ENCODE measurements around the gene ADARB2.
"Not testable (repeated sequence)": the region's sequence is repeated elsewhere in the genome, so short reads cannot be mapped to it uniquely, and the experiment has no call there.

Gene ADARB2

GRCh38 chr10:1327759-1328158 lies 409.6 kb downstream of the ADARB2 start:
- no peak for DNase-seq

- not testable (repeated sequence) for DNase-seq
These were observed 410.8 kb downstream of the ADARB2 start for GRCh38 chr10:1326514-1326913.

DNA sequence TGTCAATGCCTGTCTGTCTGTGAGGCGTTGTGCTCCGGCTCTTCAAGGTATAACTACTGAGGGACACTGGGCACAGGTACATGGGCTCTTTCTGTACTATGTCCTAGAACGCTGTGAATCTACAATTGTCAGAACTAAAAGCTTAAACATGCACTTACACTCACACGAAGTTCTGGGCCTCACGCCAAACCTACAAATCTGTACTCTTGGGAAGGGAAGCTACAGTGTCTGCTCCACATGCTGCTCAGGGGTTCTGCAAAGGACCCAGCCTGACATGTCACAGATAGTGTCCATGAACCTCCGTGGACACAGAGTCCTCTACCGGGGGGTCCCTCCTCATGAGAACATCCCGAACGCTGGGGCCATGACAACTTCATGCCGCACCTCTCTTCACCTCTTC lies 412.4 kb downstream of the ADARB2 start:
- no peak for DNase-seq

DNA sequence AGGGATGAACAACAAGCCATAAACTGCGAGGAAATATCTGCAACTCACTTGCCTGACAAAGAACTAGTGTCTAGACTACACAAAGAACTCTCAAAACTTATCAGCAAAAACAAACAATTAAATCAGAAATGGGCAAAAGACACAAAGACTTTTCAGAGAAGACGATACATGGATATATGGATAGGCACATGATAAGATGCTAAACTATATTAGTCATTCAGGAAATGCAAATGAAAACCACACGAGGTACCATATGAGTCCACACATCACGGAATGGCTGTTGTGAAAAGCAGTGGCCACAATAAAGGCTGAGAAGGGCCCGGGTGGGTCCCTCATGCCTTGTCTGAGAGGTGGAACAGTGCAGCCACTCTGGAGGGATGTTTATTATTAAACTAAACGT lies 413.4 kb downstream of the ADARB2 start:
- no peak for DNase-seq

- no peak for DNase-seq
These were observed 416.5 kb downstream of the ADARB2 start for GRCh38 chr10:1320739-1321320.

DNA sequence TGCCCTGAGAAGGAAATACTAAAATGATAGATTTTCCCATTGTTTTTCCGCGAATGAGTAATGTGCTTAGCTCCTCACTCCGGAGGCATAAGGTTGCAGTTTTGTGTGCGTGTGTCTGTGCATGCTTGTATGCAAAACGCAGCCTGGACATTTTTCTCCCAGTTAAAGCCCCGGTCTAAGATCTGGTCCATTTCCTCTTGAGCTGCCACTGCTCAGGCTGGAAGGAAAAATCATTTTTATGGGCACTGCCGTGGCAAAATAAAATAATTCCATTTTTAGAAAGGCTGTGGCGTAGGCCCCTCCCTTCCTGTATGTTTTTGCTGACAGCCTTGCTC lies 420.5 kb downstream of the ADARB2 start:
- no peak for DNase-seq

GRCh38 chr10:1316121-1316808 lies 421.1 kb downstream of the ADARB2 start:
- no peak for DNase-seq

GRCh38 chr10:1315178-1315577 lies 422.1 kb downstream of the ADARB2 start:
- no peak for DNase-seq

DNA sequence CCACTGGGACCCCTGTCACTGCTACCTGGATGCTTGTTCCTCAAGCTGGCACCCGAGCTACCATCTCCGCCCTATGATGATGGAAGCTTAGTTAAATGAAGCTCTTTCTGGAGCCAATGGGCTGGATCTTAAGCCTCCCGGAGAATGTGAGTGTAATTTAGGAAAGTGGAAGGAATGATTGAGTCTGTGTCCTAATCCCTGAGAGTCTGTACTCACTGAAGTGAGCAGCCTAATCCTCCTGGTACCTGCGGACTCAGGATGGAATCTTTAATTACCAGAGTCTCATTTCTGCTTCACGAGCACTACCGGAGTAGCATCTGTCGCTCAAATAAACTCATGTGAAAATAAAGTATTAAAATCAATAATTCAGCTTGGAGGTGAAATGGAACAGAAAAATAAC lies 425.6 kb downstream of the ADARB2 start:
- DNase-seq, result no peak

DNA sequence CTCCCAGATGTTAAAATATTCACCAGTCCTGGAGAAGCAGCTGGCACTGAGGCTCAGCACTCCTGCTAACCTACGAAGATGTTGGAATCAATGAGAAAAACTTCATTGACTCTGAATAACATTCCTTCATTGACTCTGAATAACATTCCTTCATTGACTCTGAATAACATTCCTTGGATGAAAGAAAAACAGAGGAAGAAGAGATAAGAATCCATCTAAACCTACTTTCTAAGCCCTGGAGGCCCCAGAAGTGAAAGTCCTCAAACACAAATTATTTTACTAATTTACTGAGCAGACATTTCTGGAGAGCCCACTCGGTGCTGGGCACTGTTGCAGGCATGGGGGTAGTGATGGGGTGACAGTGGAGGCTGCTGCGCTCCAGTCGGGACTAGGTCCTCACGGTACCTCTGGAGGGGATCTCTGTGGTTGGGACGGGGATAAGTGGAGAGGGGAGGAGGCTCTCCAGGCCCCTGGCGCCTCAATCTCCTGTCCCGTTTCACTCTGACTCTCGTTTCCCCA lies 427.0 kb downstream of the ADARB2 start:
- no peak for DNase-seq

- DNase-seq, result no peak
These were observed 427.6 kb downstream of the ADARB2 start for GRCh38 chr10:1309617-1310270.

- DNase-seq, result no peak
These were observed 428.2 kb downstream of the ADARB2 start for GRCh38 chr10:1308962-1309616.

GRCh38 chr10:1308173-1308961 lies 429.0 kb downstream of the ADARB2 start:
- no peak for DNase-seq

- no peak for DNase-seq
These were observed 436.2 kb downstream of the ADARB2 start for GRCh38 chr10:1301143-1301542.

DNA sequence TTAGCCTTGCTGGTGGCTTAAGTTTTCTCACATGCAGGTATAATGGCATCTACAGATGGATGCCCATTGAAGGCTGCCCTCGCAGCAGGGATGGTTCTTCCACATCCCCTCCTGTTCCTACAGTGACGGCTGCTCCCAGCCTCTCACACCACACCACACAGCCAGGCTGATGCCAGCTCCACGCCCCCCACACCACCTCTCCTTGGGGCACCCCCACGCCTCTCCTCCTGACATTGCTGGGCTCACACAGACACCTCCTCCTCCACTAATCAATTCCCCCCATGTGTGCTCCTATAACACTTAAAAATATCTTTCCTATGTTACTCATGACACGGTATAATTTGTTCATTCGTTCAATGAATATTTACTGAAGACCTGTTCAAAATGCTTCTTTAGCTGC lies 437.1 kb downstream of the ADARB2 start:
- DNase-seq, result no peak

GRCh38 chr10:1299041-1299726 lies 438.1 kb downstream of the ADARB2 start:
- DNase-seq, result no peak

DNA sequence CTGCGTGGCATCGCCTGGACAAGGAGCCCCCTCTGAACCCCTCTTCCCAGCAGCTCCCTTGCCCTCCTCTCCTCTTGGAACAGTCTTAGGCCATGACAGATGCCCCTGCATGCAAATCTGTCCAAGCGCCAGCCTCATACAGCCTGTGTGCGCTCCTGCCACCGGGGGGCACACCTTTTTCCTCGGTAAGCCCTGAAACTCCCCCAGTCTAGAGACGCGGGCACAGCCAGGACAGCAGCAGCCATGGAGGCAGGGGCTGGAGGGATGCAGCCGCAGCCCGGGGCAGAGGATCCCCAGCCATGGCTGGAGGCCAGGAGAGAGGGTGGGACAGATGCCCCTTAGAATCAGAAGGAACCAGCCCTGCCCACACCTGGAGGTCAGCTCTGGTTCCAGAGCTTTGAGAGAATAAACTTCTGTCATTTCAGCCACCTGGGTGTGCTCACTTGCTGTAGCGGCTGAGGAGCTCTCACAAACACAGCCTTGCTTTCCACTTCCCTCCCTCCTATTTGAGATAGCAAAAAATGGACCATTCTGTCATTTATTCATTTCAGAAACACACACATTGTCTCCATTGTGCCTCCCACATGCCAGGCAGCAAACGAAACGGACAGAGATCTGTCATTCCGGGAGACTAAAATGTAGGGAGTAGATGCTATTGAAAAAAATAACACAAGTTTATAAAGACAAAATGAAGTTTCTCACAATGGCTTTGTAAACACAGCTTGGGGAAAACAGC lies 439.6 kb downstream of the ADARB2 start:
- DNase-seq, result no peak

- DNase-seq, result no peak
These were observed 441.4 kb downstream of the ADARB2 start for GRCh38 chr10:1295756-1296480.

- no peak for DNase-seq
These were observed 442.6 kb downstream of the ADARB2 start for GRCh38 chr10:1294748-1295147.

DNA sequence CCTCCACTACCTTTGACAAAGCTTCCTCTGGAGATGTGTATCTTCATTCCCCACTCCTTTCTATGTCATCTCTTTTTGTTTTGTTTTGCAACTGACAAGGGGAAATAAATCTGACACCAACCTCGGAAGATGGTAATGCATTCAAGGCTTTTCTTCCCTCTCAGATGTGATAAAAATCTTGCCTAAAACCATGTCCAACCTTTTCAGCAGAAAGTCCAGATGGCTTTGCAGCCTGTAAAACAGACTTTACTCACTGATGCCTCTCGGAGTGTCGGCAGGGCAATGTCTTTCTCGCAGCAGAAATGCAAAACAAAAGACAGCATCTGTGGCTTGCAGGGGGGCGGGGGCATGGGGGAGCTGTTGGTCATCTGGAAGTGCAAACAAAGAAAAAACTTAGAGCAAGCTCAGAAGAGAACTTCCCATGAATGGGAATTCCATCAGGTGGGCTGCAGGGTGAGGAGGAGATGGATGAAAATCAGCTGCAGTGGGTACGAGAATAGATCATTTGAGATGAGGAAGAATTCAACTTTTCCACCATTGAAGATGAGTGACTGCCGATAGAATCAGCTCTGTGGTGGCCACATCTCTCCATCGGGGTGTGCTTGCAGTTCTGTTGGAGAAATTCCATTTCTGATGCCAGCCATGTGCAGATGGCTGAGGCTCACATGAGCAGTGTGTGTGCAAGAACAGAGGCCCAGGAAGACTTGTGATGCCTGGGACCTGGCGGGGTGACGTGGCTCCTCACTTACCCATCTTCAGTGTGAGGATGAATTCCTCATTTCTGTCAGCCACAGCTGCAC lies 443.5 kb downstream of the ADARB2 start:
- DNase-seq, result no peak

Measured in OCI-M1 (cell line).